HFF-Myc (cell line): ENCODE results near the gene CCDC13.
"Not testable (repeated sequence)": the region's sequence is repeated elsewhere in the genome, so short reads cannot be mapped to it uniquely, and the experiment has no call there.

Experiments
- DNase-seq: peaks from one replicate; pipeline ENCODE4 v3.0.0-alpha.2; 2011; ENCODE audit warnings: low read depth; ENCODE audit errors: extremely low read depth
- H3K4me3 ChIP-seq: replicated peaks from 2 replicates; pipeline ENCODE4 v1.5.1; 2011; ENCODE audit warnings: low read depth, mild to moderate bottlenecking, control low read depth, low read length
- TF ChIP-seq, protein P1 (sequence below): IDR thresholded peaks from 2 replicates; pipeline ENCODE4 v1.5.1; 2012; ENCODE audit warnings: mild to moderate bottlenecking, low read depth, low read length, control low read depth; ENCODE audit errors: missing control alignments

CCDC13 gene

DNA sequence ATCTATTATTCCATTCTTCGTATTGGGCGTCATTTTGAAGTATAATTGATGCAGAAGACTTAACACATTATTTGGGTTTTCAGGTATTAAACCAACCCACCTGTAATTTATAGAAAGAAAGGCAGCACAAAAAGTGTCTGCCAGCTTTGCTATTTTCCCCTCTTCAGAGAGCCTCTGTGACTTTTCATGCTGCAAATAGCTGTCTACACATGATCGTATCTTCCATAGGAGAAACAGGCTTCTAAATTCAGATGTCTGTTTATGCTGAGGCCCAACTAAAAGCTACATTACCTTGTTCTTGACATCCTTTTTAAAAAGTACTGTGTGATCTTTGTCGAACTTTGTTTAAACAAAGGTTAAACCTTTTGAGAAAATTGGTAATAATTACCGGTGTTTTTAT is 41.2 kb upstream of the CCDC13 start:
- no peak for DNase-seq
- no peak overlapping the region for H3K4me3 ChIP-seq
- TF ChIP-seq, protein P1, sequence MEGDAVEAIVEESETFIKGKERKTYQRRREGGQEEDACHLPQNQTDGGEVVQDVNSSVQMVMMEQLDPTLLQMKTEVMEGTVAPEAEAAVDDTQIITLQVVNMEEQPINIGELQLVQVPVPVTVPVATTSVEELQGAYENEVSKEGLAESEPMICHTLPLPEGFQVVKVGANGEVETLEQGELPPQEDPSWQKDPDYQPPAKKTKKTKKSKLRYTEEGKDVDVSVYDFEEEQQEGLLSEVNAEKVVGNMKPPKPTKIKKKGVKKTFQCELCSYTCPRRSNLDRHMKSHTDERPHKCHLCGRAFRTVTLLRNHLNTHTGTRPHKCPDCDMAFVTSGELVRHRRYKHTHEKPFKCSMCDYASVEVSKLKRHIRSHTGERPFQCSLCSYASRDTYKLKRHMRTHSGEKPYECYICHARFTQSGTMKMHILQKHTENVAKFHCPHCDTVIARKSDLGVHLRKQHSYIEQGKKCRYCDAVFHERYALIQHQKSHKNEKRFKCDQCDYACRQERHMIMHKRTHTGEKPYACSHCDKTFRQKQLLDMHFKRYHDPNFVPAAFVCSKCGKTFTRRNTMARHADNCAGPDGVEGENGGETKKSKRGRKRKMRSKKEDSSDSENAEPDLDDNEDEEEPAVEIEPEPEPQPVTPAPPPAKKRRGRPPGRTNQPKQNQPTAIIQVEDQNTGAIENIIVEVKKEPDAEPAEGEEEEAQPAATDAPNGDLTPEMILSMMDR = no peak

DNA sequence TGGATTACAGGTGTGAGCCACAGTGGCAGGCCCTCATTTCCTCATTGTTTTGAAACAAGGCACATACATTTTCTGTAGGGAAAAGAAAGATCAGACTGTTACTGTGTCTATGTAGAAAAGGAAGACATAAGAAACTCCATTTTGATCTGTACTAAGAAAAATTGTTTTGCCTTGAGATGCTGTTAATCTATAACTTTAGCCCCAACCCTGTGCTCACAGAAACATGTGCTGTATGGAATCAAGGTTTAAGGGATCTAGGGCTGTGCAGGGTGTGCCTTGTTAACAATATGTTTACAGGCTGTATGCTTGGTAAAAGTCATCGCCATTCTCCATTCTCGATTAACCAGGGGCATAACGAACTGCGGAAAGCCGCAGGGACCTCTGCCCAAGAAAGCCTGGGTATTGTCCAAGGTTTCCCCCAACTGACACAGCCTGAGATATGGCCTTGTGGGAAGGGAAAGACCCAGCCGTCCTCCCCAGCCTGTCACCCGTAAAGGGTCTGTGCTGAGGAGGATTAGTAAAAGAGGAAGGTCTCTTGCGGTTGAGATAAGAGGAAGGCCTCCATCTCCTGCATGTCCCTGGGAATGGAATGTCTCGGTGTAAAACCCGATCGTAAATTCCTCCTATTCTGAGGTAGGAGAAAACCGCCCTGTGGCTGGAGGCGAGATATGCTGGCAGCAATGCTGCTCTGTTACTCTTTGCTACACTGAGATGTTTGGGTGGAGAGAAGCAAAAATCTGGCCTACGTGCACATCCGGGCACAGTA is 38.2 kb upstream of the CCDC13 start:
- not testable (repeated sequence) for DNase-seq, H3K4me3 ChIP-seq

DNA sequence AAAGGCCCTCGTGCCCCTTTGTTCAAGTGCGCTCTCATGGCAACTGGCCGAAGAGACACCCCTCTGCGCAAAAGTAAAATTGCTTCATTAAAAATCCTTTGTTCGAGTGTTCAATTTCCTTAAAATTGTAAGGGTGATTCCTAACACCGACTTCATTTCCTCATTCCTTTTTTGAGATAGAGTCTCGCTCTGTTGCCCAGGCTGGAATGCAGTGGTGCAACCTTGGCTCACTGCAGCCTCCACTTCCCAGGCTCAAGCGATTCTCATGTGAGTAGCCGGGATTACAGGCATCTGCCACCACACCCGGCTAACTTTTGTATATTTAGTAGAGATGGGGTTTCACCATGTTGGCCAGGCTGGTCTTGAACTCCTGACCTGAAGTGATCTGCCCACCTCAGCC is 37.7 kb upstream of the CCDC13 start:
- DNase-seq, H3K4me3 ChIP-seq: not testable (repeated sequence)

DNA sequence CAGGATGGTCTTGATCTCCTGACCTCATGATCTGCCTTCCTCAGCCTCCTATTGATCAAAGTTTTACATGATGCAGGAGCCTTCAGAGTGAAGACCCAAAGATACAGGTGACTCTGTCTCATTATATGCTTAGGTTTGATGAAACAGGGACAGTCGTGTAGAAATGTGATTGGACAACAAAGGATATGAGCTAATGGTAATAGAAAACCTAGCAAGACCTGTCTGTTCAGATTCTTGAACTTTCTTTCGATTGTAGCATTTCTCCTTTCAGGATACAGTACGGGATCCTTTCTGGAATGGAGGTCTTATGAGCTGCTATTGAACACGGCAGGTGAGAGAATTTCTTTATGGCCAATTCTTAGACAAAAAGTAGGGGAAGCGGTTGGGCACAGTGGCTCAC is 36.1 kb upstream of the CCDC13 start, which contains the start of gene ACKR2:
Gene ACKR2 (plus strand): TSS at position 244 of the 400 bp plus-strand sequence. CDS start 55,058 bp downstream, outside the sequence.
- no peak within 1 kb of the TSS for H3K4me3 ChIP-seq
- DNase-seq = no peak
- TF ChIP-seq, protein P1 = no peak

DNA sequence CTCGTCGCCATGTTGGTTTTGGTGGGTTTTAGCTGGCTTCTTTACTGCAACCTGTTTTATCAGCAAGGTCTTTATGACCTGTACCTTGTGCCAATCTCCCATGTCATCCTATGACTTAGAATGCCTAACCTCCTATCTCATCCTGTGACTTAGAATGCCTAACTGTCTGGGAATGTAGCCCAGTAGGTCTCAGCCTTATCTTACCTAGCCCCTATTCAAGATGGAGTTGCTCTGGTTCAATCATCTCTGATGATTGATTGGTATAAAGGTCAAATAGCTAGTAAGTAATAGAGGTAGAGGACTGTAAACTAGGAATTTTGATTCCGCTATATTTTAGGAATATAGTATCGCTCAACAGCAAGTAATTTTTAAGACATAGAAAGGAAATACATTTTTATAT is 34.9 kb upstream of the CCDC13 start:
- TF ChIP-seq, protein P1 = no peak
- no peak for DNase-seq
- no peak overlapping the region for H3K4me3 ChIP-seq

DNA sequence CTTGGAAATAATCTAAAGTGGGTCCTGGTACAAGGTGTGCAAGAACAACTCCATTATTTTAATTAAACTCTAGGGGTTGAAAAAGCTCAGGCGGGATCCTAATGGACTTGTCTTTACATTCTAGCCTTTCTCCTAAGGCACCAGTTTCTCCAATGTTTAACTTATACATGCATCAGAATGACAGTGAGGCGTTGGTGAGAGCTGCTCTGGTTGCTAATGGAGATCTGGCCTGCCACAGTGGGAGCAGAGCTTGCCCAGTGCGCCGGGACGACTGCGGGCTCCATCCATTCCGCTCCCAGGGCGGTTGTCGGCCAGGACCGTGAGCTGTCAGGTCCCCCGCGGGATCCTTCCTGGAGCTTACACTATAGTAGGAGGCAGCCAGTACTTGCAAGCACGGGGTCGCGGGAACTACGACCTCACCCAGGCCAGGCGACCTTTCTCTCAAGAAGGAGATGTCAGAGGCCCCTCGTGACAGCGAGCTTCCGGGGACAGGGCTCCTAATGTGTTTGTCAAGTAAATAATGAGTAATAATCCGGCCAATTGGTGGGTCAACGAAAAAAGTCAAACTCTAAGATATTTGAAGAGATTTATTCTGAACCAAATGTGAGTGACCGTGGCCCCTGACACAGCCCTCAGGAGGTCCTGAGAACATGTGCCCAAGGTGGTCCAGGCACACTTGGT is 32.2 kb upstream of the CCDC13 start:
- H3K4me3 ChIP-seq = peak overlapping the region; percentile 65
- TF ChIP-seq, protein P1 = no peak
- DNase-seq = no peak

DNA sequence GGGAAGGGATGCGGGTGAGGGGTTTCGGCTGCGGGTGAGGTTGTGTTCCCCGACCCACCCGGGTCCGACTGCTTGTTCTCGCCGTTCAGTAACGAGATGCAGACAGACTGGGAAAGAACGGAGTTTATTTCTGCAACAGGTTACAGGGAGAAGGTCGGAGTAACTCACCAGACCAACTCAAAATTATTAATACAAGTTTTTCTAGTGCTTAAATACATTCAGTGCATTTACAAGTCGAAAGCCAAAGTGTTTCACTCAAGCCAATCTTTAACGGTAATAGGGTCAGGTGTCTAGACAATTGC is 31.7 kb upstream of the CCDC13 start:
- peak overlapping the region; percentile 65 for H3K4me3 ChIP-seq
- TF ChIP-seq, protein P1 = no peak
- no peak for DNase-seq
